Adipocyte (in vitro differentiated cells): ENCODE measurements around the gene GOLGA8B.
"Not testable (repeated sequence)": the region's sequence is repeated elsewhere in the genome, so short reads cannot be mapped to it uniquely, and the experiment has no call there.

ENCODE experiments used
- DNase-seq: peaks from one replicate; pipeline ENCODE4 v3.0.0-alpha.2; 2015; ENCODE audit warnings: low read depth
- H3K27me3 ChIP-seq: replicated peaks from 2 replicates; pipeline ENCODE4 v1.7.0; 2013; ENCODE audit warnings: mild to moderate bottlenecking, low read length, moderate library complexity; ENCODE audit not compliant: control insufficient read depth, insufficient read depth
- H3K36me3 ChIP-seq: 2 replicates; pipeline ENCODE4 v1.7.0; 2013; ENCODE audit warnings: low read length, mild to moderate bottlenecking, moderate library complexity; ENCODE audit not compliant: control insufficient read depth, insufficient read depth, severe bottlenecking
- H3K4me1 ChIP-seq: 2 replicates; pipeline ENCODE4 v1.7.0; 2013; ENCODE audit warnings: mild to moderate bottlenecking, low read length, moderate library complexity; ENCODE audit not compliant: control insufficient read depth, insufficient read depth
- H3K4me3 ChIP-seq: 2 replicates; pipeline ENCODE4 v1.7.0; 2013; ENCODE audit warnings: mild to moderate bottlenecking, low read length, moderate library complexity
- H3K9ac ChIP-seq: 2 replicates; pipeline ENCODE4 v1.7.0; 2013; ENCODE audit warnings: mild to moderate bottlenecking, low read length, moderate library complexity
- H3K9me3 ChIP-seq: 2 replicates; pipeline ENCODE4 v1.7.0; 2013; ENCODE audit warnings: mild to moderate bottlenecking, low read length, moderate library complexity; ENCODE audit not compliant: control insufficient read depth

The GOLGA8B gene

GRCh38 chr15:34583399-34584329, at the start of gene GOLGA8B:
TSS of gene GOLGA8B (minus strand) at chr15:34583651. CDS start at chr15:34535912, 47,739 bp downstream.
- peak within 1 kb of the TSS; percentile 87 for H3K4me3 ChIP-seq
- H3K27me3 ChIP-seq, result no peaks in the 10 kb centered on the region
- H3K4me1 ChIP-seq, result peaks cover 10% of the 10 kb centered on the region
- H3K9me3 ChIP-seq, result no peaks in the 10 kb centered on the region
- peak within 1 kb of the TSS; percentile 80 for H3K9ac ChIP-seq
- H3K36me3 ChIP-seq, result no peaks in the 10 kb centered on the region
- DNase-seq, result peak; percentile 72

GRCh38 chr15:34633165-34633564, 49.7 kb upstream of the GOLGA8B start:
- not testable (repeated sequence) for H3K9ac ChIP-seq, H3K4me3 ChIP-seq, H3K36me3 ChIP-seq, H3K4me1 ChIP-seq, DNase-seq, H3K27me3 ChIP-seq, H3K9me3 ChIP-seq

- no peaks in the 10 kb centered on the region for H3K27me3 ChIP-seq
- no peak overlapping the region for H3K4me3 ChIP-seq
- no peak for DNase-seq
- no peak overlapping the region for H3K9ac ChIP-seq
- peaks cover 6% of the 10 kb centered on the region for H3K9me3 ChIP-seq
- no peaks in the 10 kb centered on the region for H3K36me3 ChIP-seq
- H3K4me1 ChIP-seq, result no peaks in the 10 kb centered on the region
Observed at GRCh38 chr15:34628577-34629152, 45.2 kb upstream of the GOLGA8B start.

- H3K4me3 ChIP-seq, result no peak overlapping the region
- no peaks in the 10 kb centered on the region for H3K4me1 ChIP-seq
- H3K27me3 ChIP-seq, result no peaks in the 10 kb centered on the region
- H3K9me3 ChIP-seq, result peaks cover 6% of the 10 kb centered on the region
- no peaks in the 10 kb centered on the region for H3K36me3 ChIP-seq
- DNase-seq, result no peak
- no peak overlapping the region for H3K9ac ChIP-seq
Observed at GRCh38 chr15:34625007-34625406, 41.6 kb upstream of the GOLGA8B start.

GRCh38 chr15:34621675-34622074, 38.2 kb upstream of the GOLGA8B start:
- Histone ChIP-seq H3K9ac (no peak overlapping the region), H3K4me1 (peaks cover 2% of the 10 kb centered on the region), H3K36me3 (no peaks in the 10 kb centered on the region), H3K4me3 (no peak overlapping the region), H3K27me3 (peaks cover 3% of the 10 kb centered on the region), H3K9me3 (no peaks in the 10 kb centered on the region)
- peak; percentile 68 for DNase-seq

- H3K36me3 ChIP-seq, result no peaks in the 10 kb centered on the region
- peaks cover 3% of the 10 kb centered on the region for H3K4me1 ChIP-seq
- H3K4me3 ChIP-seq, result no peak overlapping the region
- no peak overlapping the region for H3K9ac ChIP-seq
- DNase-seq, result no peak
- H3K27me3 ChIP-seq, result peaks cover 3% of the 10 kb centered on the region
- no peaks in the 10 kb centered on the region for H3K9me3 ChIP-seq
Observed at GRCh38 chr15:34620814-34621213, 37.4 kb upstream of the GOLGA8B start.

GRCh38 chr15:34620142-34620541, 36.7 kb upstream of the GOLGA8B start:
- Histone ChIP-seq H3K4me3 (no peak overlapping the region), H3K27me3 (peaks cover 3% of the 10 kb centered on the region), H3K9ac (no peak overlapping the region), H3K9me3 (no peaks in the 10 kb centered on the region), H3K36me3 (no peaks in the 10 kb centered on the region), H3K4me1 (peaks cover 3% of the 10 kb centered on the region)
- DNase-seq, result no peak

- Histone ChIP-seq H3K9ac (no peak overlapping the region), H3K9me3 (no peaks in the 10 kb centered on the region), H3K4me3 (no peak overlapping the region), H3K4me1 (peaks cover 3% of the 10 kb centered on the region), H3K36me3 (no peaks in the 10 kb centered on the region), H3K27me3 (peaks cover 3% of the 10 kb centered on the region)
- DNase-seq, result no peak
Observed at GRCh38 chr15:34619151-34619550, 35.7 kb upstream of the GOLGA8B start.

- H3K9me3 ChIP-seq, result no peaks in the 10 kb centered on the region
- H3K27me3 ChIP-seq, result peaks cover 3% of the 10 kb centered on the region
- no peak for DNase-seq
- no peaks in the 10 kb centered on the region for H3K36me3 ChIP-seq
- peaks cover 7% of the 10 kb centered on the region for H3K4me1 ChIP-seq
- no peak overlapping the region for H3K9ac ChIP-seq
- H3K4me3 ChIP-seq, result no peak overlapping the region
Observed at GRCh38 chr15:34618073-34618472, 34.6 kb upstream of the GOLGA8B start.

GRCh38 chr15:34616613-34617012, 33.2 kb upstream of the GOLGA8B start:
- Histone ChIP-seq H3K9me3 (no peaks in the 10 kb centered on the region), H3K36me3 (no peaks in the 10 kb centered on the region), H3K4me1 (peaks cover 7% of the 10 kb centered on the region), H3K4me3 (no peak overlapping the region), H3K9ac (no peak overlapping the region), H3K27me3 (peaks cover 3% of the 10 kb centered on the region)
- peak; percentile 17 for DNase-seq

GRCh38 chr15:34613997-34614396, 30.5 kb upstream of the GOLGA8B start:
- H3K4me3 ChIP-seq, result no peak overlapping the region
- H3K27me3 ChIP-seq, result peaks cover 15% of the 10 kb centered on the region
- no peaks in the 10 kb centered on the region for H3K36me3 ChIP-seq
- peaks cover 10% of the 10 kb centered on the region for H3K4me1 ChIP-seq
- H3K9ac ChIP-seq, result no peak overlapping the region
- no peak for DNase-seq
- H3K9me3 ChIP-seq, result no peaks in the 10 kb centered on the region
